Hypothalamus (tissue), 51 donors: ENCODE data around the gene ANKRD66.
"Not testable (repeated sequence)": the region's sequence is repeated elsewhere in the genome, so short reads cannot be mapped to it uniquely, and the experiment has no call there.

Source experiments
- DNase-seq, 51 donors: peaks; one replicate each; lab custom pipeline; 2025; lab: John Stamatoyannopoulos, UW

ANKRD66 gene

DNA sequence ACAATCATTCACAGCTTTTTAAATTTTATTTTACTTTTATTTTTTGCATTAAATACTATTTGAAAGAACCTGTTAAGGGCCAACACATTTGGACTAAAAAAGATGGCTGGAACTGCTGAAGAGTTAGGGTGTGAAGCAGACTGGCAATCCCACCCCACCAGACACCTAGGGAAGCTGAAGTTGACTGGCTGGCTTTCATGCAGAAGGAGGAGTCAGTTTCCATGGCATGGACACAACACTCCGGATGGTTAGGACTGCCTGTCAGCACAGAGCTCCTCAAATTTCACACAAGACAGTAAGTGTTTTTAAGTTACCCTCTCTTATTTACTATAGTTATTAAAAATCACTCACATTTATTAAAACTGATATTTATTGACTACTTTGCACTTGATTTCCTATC lies at the start of gene ANKRD66:
TSS of gene ANKRD66 (plus strand) at position 238 of the 400 bp plus-strand sequence. CDS start 5,016 bp downstream, outside the sequence.
- no peak for DNase-seq

DNA sequence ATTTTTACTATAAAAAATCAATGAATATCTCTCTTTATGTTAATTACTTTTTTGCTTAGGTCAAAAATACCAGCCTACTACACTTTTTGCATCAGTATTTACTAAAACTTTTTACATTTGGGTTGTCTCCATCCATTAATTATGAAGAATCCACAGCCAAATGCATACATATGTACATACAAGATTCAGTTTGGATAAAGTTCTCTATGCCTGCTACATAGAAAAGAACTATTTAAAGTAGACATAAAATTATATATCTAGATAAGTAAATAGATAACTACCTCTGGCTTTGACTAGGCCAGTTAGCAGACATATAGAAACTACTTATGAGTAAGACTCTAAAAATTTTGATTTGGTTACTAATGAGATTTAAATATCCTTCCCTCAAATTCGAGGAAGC lies 46.8 kb upstream of the ANKRD66 start:
- no peak for DNase-seq

DNA sequence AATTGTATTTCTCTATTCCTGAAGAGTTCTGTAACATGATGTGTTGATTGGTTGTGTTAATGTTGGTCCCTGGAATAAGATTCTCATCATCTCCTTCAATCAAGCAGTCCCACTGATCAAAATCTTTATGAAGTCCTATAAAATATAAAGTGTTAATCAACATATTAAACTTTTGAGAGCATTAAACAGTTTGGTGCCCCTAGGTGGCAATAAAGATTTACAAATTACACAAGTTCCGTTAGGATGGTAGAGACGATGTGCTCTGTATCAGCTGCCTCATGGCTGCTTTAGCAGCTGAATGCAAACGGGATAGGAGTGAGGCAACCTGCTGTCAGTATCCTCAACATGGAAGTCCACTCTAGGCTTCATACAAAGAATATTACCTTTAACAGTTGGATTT lies 42.2 kb upstream of the ANKRD66 start:
- DNase-seq: peak in 3 of 51 donors; percentile 1 to 22 (median 9)

DNA sequence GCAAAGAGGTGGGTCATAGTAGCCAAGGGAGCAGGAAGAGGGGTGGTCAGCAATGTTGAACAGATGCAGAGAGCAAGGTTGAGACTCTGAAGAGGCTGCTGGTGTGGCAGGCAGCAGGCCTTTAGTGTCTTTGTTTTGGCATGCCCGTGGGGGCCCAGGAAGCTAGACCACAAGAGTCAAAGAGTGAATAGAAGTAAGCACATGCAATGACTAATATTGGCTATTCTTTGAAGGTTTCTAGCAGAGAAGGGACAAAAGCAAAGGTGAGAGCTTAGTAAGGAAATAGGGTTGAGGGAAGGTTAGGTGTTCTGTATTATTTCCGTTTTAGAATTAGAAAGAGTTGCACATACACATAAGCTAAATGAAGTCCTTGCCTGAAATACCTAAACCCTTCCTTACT lies 40.3 kb upstream of the ANKRD66 start:
- no peak for DNase-seq

DNA sequence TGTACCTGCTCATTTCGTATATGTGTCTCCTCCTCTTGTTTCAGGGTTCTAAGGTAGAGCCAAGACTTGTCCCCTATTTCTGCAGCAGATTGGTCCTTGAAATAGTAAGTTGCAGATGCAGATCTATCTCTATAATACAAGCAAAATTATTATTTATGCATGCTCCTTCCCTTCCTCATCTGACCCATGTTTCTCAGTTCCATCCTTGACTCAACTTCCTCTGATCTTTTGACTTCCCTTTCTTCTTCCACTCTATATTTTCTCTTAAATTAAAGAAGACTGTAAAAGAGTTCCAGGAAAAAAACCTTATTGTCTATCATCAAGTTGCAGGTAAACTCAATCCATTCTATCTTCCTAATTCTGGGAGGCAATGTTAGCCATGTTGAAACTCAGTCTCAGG lies 35.2 kb upstream of the ANKRD66 start:
- no peak for DNase-seq

DNA sequence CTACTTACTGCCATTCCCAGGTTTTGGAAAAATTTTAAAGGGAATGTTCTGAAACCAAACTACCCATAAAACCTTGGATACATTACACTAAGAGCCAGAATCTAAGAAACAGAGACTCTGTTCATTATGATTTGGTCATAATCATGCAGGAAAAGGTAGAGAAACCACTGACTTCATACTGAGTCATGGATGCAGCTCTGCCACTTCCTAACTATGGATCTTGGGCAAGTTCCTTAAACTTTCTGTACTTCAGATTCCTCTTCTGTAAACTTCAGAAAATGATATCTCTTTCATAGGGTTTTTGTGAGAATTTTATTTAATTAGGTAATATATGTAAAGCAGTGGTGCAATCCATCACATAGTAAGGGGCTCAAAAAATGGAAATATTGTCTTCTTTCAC lies 31.6 kb upstream of the ANKRD66 start:
- no peak for DNase-seq

DNA sequence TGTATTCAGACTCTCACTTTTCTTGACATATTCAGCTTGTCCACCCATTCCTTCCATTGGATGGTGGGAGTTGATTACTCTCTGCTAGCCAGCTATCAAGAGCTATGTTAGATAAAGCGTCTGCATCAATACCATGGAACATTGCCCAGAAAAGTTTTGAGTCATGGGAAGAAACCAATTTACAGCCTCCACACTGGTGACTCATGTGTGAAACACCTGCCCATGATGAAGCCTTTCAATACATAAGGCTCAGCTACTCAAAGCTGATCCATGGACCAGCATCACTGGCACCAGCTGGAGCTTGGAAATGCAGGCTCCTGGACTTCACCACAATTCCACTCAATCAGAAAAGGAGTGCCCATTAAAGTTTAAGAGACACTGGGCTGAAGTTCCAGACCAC lies 27.6 kb upstream of the ANKRD66 start:
- DNase-seq: peak in 1 of 51 donors; percentile 18

DNA sequence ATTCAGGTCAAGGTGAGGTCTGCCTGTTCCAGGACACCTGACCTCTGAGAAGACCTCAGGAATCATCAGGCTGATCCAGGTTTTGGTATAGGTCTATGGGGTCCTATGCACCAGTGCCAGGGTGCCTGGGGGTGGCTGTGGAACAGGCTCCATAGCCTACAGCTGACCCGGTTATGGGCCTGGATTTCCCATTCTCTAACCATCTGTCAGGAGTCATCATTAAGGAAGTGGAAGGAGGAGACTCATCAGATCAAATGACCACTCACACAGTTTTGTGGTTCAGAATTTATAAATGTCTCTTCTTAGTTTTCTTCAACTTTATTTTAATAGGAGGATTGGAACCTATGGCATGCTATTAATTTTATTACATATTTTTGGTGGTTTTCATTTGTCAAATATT lies 26.3 kb upstream of the ANKRD66 start:
- DNase-seq: no peak

DNA sequence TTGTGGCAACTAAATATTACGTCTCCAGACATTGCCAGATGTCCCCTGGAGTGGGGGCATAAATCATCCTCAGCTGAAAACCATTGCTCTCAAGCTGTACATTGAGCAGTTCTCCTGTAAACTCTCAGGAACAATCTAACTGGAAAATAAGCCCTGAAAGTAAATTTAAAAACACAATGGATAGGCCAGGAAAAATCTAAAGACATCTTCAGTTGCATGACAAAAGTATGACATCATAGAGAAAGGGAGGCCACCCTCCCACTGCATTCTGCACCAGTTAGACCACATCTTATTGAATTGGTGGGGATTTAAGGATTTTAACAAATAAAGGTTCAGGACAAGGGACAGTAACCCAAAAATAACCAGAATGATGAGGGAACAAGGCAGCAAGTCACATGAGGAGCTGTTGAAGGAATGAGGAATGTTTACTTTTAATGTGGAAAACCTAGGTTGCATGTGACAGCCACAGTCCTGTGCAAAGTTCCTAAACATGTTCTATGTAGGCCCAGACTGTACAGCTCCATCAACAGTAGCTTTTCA lies 16.9 kb upstream of the ANKRD66 start:
- no peak for DNase-seq

DNA sequence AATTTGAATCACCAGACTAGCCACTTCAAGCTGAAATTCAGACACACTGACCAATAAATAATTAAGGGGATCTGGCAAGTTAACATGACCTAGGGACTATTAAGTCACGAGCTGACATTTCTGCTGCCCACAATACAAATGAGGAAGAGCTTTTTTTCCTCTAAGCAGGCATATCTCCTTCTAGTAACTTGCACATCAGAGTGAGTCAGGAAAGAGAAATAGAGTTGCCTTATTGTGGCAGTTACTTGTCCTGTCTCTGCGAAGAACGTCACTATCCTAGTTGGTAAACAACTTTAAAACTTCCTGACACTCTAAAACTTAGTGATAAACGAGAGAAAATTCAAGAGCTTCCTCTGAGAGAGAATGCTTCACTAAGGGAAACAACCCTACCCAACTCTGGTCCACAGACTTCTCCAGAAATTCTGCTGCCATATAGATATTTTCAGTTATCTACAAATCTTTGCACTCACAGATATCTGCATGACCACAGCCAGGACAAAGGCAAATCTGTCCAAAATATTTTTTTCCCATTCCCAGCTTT lies 15.7 kb upstream of the ANKRD66 start:
- no peak for DNase-seq

DNA sequence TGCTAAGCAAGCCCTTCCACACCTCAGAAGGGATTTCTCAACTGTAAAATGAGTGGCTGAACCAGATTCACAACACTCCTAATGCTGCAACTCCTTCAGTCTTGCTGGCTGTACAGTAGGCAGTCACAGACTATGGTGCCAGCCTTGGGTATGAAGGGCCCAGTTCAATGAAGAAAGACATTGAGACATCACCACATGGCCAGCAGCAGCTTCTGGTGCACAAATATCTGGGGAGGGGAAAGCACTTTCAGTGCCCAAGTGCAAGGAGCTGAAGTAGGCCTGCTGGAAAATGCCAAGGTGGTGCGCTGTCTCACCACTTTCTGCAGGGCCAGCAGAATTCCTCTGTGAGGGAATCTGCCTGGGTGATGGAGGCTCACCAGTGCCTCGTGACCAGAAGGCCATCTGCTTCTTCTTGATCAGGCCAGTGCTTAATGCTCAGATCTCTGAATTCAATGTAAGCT lies 13.4 kb upstream of the ANKRD66 start:
- no peak for DNase-seq

DNA sequence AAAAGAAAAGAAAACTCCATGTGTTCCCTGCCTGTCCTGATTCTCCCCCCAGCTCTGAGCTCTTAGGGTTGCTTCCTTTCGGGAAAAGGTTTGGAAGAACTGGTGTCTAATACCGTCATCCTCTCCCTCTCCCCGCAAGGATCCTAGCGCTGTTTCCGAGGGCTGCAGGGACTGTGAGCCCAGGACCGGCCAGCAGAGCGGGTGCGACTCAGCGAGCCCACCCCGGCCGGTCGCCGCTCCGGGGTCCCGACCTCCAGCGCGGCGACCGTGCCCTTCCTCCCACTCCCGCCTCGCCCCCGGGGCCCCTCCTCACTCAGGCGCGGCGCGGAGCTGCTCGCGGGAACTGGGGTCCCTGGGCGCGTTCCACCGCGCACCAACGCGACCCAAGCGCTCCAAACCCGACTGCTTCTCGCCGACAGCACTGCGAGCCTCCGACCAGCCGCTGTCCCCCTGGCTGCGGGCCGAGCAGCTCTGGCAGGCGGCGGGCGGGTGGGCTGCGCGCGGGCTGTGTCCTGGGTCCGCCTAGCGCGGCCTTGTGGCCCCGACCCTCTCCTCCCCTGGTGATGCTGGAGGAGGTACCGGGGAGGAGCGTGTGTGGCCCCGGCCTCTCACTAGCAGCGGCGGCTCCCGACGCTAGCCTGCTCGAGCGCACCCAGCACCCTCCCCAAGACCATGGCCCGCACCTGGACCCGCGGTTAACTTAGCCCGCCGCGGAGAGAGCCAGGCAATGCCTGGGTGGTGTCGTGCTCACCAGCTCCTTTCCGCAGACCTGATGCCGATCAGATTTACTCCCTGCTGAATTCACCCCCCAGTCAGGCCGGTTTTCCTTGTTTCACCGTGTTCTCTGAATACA lies 11.6 kb upstream of the ANKRD66 start, which contains the start of gene PLA2G7:
TSS of gene PLA2G7 (minus strand) at position 509 of the 853 bp plus-strand sequence. CDS start 12,484 bp downstream, outside the sequence.
- peak in 19 of 51 donors; percentile 2 to 58 (median 18) for DNase-seq

DNA sequence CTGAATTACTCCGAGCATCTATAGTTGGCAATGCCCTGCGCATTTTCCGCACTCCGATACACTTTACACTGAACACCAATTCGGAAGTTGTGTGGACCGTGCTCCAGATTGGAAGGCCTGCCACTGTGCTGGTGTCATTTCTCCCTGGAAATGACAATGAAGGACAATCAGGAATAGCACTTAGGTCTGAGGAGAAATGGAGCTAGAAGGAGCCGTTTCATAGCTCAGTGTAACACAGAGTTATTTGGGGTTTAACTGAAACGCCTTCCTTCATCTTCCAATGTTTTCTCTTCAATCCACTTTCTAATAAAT lies 11.1 kb upstream of the ANKRD66 start:
- DNase-seq: peak in 1 of 51 donors; percentile 58

DNA sequence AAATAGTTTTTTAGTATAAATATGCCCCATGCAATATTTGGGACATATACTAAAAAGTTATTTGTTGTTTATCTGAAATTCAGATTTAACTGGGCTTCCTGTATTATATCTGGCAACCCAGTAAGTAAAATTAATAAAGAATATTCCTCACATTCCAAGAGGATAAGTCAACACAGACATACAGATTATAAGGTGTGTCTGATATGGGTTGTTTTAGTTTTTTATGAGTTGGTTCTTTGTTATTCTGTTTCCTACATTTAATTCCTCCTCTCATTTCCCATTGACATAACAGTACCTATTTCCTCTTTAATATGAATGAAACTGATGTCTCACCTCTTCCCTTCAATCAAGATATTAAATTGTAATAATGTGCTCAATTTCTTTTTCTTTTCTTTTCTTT lies 9.8 kb upstream of the ANKRD66 start:
- DNase-seq: no peak

DNA sequence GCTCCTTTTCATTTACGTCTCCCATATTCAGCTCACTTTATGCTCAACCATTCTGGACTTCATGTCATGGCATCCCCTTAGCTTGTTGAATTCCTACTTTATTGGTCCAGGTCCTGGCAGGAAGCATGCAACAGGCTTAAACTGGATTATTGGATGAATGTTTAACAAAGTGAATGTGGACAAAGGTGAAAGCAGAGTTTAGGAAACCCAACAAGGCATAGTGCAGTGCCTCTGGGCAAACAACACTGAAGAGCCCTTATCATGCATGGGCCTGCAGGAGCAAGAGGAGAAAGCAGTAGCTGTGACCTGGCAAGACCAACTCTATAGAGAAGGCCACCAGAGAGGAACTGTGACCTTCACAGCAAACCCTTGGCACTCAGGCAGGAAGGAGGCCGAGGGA lies 5.3 kb upstream of the ANKRD66 start:
- DNase-seq: no peak

DNA sequence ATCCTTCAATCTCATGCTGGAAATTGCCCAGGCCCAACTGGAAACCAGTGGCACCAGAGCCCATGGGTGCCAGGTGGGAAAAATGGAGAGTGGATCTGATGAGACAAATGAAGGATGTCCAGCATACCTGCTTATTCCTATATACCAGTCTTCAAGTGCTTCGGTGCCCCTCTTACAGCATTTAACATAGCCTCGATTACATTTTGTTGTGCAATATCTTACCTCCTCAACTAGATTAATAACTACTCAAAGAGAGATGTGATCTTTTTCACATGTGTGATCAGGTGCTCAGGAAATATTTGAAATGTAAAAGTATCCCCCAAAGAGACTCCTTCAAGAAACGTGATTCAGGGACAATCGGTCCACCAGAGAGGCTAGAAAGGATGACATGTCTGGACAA lies 4.8 kb upstream of the ANKRD66 start:
- no peak for DNase-seq

DNA sequence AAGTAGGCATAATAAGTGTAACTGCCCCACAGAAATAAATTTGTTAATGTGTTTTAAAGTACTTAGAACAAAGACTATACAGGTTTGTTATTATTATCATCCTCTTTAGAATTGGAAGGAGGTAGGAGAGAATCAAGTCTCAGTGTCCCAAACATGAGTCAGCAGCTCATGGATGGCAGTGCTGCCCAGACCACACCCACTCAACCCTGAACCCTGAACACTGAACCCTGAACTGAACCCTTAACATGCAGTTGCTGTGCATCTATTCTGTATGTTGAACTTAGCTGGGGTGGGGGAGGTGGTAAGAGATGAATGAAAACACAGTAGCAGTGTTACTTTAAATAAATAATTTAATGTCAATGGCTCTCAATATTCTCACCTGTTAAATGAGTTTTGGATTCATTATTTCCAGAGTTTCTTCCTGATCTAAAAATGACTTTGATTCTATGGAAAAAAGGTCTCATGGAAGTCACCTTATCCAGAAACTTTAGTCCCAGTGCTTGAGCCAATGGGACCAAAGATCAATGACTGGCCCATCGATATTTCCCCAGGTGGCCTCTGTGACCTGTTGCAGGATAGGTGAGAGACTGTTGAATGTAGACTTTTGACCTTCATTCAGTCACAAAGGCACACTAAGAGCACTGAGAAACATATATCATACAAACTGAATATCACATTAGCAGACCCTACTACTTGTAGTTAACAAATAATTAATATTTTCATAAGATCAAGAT lies 3.1 kb upstream of the ANKRD66 start:
- DNase-seq: no peak

DNA sequence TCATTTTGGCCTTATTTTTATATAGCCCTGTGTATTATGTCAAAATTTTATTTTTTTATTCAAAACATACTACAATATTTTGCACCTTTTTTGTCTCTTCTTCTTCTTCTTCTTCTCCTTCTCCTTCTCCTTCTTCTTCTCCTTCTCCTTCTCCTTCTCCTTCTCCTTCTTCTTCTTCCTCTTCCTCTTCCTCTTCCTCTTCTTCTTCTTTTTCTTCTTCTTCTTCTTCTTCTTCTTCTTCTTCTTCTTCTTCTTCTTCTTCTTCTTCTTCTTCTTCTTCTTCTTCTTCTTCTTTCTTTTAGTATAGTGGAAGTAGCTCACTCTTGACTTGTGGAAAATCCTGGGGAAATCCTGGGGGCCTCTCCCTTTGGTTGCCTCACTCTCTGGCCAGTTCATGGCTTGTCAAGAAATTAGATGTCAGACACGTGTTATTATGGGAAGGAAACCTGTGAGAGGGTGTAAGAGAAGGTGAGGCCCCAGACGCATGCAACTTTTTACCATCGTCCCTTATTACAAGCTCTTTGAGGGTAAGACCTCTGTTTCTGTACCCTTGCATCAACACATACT lies 2.5 kb upstream of the ANKRD66 start:
- not testable (repeated sequence) for DNase-seq

DNA sequence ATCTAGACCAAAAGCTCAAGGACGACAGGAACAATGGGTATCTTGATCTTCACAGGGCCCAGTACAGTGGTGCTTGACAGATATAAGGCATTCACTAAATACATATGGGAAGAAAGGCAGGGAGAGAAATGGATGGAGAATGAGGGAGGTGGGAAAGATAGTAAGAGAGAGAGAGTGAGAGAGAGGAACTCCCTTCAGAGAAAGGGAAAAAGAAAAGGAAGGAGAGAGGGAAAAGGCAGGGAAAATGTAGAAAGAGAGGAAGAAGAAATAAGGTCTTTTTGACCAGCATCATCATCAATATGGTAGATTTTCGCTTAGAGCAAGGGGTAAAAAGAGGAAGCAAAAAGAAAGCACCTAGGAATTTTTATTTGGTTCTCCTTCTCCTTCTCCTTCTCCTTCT lies 760 bp upstream of the ANKRD66 start:
- no peak for DNase-seq

DNA sequence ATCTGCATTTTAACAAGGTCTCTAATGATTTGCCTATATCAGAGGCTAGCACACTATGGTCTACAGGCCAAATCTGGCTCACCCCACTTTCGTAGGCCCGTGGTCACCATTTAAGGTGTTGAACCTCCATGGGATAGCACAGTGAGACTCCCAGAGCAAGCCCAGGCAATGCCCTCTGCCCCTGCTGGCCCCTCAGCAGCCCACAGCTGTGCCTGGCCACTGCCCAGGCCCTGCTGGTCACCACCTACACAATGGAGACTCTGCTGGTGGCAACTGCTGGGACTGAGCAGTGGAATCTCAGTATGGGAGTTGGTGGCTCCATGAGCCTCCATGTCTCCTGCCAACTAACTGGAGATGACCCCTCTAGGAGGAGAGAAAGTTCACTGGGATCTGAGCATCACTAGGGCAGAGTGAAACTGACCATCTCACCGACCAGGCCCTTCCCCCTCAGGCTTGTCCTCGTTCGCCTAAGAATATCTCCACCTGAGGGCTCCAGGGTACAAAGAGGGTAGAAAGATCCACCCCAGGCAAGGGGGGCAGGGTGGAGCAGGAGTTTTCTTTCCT lies 2.3 kb downstream of the ANKRD66 start:
- DNase-seq: no peak

DNA sequence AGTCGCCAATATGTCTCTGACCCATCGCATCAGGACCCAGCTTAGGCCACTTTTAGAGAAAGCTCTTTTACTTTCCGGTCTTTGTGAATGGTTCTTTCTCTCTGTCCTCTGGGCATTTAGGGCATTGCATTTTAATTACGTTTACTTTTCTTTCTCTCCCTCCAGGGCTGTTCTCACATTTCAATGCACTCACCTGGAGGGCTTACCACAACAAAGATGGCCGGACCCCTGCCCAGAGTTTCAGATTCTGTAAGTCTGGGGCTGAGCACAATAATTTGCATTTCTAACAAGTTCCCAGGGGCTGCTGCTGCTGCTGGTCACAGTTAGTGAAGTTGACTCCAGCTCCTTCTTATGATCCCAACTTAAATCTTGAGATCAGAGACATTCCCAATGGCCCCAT lies 3.0 kb downstream of the ANKRD66 start:
- no peak for DNase-seq
